Esophagus squamous epithelium (tissue), 4 donors: ENCODE measurements around the gene FAM131B.

ENCODE experiments used
- POLR2A ChIP-seq, 4 donors: fragments of 450-650 bp; IDR thresholded peaks; one replicate each; pipeline ENCODE4 v1.6.1; 2017; ENCODE audit warnings: antibody characterized with exemption in 4 of 4, mild to moderate bottlenecking in 4 of 4, moderate library complexity in 3 of 4
- TF ChIP-seq, protein P1 (sequence below), 6 experiments: fragments of 450-650 bp in 4 of 6; fragments of 200-600 bp in 2 of 6; sonication (generic) in 2 of 6; IDR thresholded peaks; one replicate each; pipeline ENCODE4 v1.5.1; 2016 to 2019; ENCODE audit warnings: antibody characterized with exemption in 6 of 6, mild to moderate bottlenecking in 4 of 6, moderate library complexity in 4 of 6

DNA sequence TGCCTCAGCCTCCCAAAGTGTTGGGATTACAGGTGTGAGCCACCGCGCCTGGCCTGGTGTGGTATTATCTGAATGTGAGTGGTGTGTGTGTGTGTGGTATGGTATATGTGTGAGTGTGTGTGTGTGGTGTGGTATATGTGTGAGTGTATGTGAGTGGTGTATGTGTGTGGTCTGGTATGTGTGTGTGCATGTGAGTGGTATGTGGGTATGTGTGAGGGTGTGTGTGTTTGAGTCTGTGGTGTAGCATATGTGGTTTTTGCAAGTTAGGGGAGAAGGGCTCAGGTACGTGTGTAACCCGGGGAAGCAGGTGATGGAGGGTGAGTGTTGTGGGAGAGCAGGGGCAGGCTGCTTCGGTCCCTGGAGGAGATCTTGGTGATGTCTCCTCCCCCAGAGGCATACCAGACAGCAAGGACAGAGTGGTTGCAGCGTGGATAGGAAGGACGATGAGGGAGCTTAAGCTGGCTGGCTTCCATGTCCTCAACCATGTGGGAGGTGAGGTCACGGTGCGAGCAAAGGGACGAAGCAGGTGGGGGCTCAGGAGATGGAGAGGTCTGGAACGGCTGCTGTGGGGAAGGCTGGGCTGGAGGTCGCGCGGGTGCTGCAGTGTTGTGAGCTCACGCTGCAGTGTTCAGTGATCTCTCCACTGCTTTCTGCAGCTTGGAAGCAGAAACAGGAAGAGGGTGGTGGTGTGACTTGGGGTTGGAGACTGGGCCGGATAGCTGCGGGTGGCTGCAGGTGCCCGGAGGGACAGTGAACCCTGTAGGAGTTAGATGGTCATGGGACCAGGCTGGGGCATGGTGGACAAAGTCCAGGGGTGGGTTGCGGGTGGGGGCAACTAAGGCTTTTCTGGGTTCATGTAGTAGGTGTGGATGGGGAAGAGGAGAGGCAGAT, 23.6 kb upstream of the FAM131B start:
- TF ChIP-seq, protein P1, sequence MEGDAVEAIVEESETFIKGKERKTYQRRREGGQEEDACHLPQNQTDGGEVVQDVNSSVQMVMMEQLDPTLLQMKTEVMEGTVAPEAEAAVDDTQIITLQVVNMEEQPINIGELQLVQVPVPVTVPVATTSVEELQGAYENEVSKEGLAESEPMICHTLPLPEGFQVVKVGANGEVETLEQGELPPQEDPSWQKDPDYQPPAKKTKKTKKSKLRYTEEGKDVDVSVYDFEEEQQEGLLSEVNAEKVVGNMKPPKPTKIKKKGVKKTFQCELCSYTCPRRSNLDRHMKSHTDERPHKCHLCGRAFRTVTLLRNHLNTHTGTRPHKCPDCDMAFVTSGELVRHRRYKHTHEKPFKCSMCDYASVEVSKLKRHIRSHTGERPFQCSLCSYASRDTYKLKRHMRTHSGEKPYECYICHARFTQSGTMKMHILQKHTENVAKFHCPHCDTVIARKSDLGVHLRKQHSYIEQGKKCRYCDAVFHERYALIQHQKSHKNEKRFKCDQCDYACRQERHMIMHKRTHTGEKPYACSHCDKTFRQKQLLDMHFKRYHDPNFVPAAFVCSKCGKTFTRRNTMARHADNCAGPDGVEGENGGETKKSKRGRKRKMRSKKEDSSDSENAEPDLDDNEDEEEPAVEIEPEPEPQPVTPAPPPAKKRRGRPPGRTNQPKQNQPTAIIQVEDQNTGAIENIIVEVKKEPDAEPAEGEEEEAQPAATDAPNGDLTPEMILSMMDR (IDR thresholded peaks at IDR 0.05) = no peak
- no peak for TF ChIP-seq POLR2A (IDR thresholded peaks at IDR 0.05)
